ENCODE data around the gene CKAP2L. TPM values are rescaled to one million over a fixed set of nuclear protein-coding genes. Genes with fewer than 3 reads are reported as not detected.

The CKAP2L gene
- total RNA-seq, 3 donors from 2014 or later (not counting 1 experiment from before 2014, with no cell fraction given): 1.2 to 3.4 (median 1.2) TPM

DNA sequence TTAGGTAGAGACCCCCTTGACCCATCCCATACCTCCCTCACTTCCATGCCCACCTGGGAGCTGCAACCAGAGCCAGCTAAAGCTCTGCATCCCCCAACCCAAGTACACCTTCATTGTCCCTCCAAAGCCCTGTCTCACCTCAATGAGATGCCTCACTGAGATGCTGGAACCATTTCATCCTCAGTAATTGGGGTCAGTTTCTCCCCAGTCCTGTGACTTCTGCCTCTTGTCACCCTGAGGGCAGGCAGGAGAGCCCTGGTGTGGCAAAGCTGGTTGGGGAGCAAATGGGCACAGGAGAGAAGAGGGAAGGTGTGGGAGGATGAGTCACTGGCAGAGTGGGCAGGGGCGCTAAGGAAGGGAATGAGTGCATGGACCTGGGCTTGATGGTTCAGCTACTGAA is 71.5 kb downstream of the CKAP2L start:
- peak overlapping the region; percentile 35 for H3K4me3 Mint-ChIP-seq
- WGBS (ENCODE audit: insufficient coverage): 89% methylated on average over 1 of the region's 1 CpG
- no peaks in the 10 kb centered on the region for H3K36me3 Mint-ChIP-seq
- H3K27me3 ChIP-seq (ENCODE audit: control insufficient read depth, insufficient read depth, low read length): no peaks in the 10 kb centered on the region
- intact Hi-C loops (cut with micrococcal nuclease): loop anchor here (5.0 kb wide), 1 partner anchor 46 kb away; the partner anchor contains the start of gene SLC20A1
- H3K9me3 Mint-ChIP-seq: no peaks in the 10 kb centered on the region
- no peaks in the 10 kb centered on the region for H3K27me3 Mint-ChIP-seq (ENCODE audit: low read depth in 2 of 2)
- no peak for ATAC-seq
- H3K27ac ChIP-seq (ENCODE audit: low read length): no peak overlapping the region
- TF ChIP-seq, protein P1, sequence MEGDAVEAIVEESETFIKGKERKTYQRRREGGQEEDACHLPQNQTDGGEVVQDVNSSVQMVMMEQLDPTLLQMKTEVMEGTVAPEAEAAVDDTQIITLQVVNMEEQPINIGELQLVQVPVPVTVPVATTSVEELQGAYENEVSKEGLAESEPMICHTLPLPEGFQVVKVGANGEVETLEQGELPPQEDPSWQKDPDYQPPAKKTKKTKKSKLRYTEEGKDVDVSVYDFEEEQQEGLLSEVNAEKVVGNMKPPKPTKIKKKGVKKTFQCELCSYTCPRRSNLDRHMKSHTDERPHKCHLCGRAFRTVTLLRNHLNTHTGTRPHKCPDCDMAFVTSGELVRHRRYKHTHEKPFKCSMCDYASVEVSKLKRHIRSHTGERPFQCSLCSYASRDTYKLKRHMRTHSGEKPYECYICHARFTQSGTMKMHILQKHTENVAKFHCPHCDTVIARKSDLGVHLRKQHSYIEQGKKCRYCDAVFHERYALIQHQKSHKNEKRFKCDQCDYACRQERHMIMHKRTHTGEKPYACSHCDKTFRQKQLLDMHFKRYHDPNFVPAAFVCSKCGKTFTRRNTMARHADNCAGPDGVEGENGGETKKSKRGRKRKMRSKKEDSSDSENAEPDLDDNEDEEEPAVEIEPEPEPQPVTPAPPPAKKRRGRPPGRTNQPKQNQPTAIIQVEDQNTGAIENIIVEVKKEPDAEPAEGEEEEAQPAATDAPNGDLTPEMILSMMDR (IDR thresholded peaks at IDR 0.05): no peak
- no peak for DNase-seq
- H3K4me1 Mint-ChIP-seq: peaks cover 37% of the 10 kb centered on the region in 2 donors
- H3K9me3 ChIP-seq (ENCODE audit: control insufficient read depth, insufficient read depth, low read length): no peaks in the 10 kb centered on the region
- no peak overlapping the region for H3K4me3 ChIP-seq (ENCODE audit: low read length)
- H3K36me3 ChIP-seq (ENCODE audit: control insufficient read depth, insufficient read depth, low read length): no peaks in the 10 kb centered on the region
- peak overlapping the region; percentile 71 to 89 for H3K27ac Mint-ChIP-seq
- H3K4me1 ChIP-seq (ENCODE audit: control insufficient read depth, insufficient read depth, low read length): peaks cover 27% of the 10 kb centered on the region

DNA sequence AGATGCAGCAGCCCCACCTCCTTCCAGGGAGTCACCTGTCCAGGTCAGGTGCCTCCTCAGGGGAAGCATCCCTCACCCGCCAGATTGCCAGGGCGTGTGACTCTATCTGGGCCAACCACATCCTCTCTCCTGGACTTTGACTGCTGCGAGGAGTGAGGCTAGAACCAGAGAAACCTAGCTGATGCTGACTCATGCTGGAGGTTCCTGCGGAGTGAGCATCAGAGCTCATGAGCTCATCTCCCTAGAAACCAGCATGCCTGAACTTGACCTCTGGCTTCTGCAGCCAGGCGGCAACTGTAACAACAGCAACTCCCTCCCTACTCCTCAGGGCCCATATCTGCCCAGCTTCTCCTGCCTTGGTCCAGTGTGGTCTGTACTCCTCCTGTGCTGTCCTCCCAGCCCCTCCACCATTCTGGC is 71.9 kb downstream of the CKAP2L start:
- H3K27ac Mint-ChIP-seq: peak overlapping the region; percentile 71 to 89
- H3K27ac ChIP-seq (ENCODE audit: low read length): no peak overlapping the region
- no peaks in the 10 kb centered on the region for H3K36me3 ChIP-seq (ENCODE audit: control insufficient read depth, insufficient read depth, low read length)
- DNase-seq: peak; percentile 44 to 66
- no peak overlapping the region for H3K4me3 ChIP-seq (ENCODE audit: low read length)
- H3K4me3 Mint-ChIP-seq: peak overlapping the region; percentile 35
- peaks cover 37% of the 10 kb centered on the region in 2 donors for H3K4me1 Mint-ChIP-seq
- H3K4me1 ChIP-seq (ENCODE audit: control insufficient read depth, insufficient read depth, low read length): peaks cover 27% of the 10 kb centered on the region
- H3K36me3 Mint-ChIP-seq: no peaks in the 10 kb centered on the region
- H3K27me3 ChIP-seq (ENCODE audit: control insufficient read depth, insufficient read depth, low read length): no peaks in the 10 kb centered on the region
- no peaks in the 10 kb centered on the region for H3K9me3 ChIP-seq (ENCODE audit: control insufficient read depth, insufficient read depth, low read length)
- no peaks in the 10 kb centered on the region for H3K27me3 Mint-ChIP-seq (ENCODE audit: low read depth in 2 of 2)
- intact Hi-C loops (cut with micrococcal nuclease): loop anchor here (5.0 kb wide), 1 partner anchor 45 kb away; the partner anchor contains the start of gene SLC20A1
- WGBS (ENCODE audit: insufficient coverage): 4% methylated on average over 5 of the region's 5 CpGs
- TF ChIP-seq, protein P1 (IDR thresholded peaks at IDR 0.05): no peak
- no peaks in the 10 kb centered on the region for H3K9me3 Mint-ChIP-seq
- ATAC-seq: peak; percentile 61 to 87 (median 76)

DNA sequence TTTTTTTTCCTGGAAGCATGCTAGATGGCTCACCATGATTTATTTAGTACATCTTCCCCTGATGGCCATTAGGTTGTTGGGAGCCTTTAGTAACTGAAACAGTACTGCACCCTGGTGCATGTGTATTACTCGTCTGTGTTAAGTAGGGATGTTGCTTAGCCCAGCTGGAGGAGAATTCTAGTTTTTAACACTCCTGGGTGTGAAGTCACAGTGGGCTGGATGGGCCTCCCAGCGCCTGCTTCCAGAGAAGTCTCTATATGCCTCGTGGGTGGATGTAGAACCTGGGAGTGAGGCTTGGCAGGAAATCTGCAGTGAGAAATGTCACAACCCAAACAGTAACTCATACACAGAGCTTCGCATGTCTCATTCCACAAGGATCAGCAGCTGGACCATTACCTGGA is 72.5 kb downstream of the CKAP2L start:
- Mint-ChIP-seq H3K4me1 (peaks cover 37% of the 10 kb centered on the region in 2 donors), H3K27me3 (ENCODE audit: low read depth in 2 of 2) (no peaks in the 10 kb centered on the region), H3K36me3 (no peaks in the 10 kb centered on the region), H3K4me3 (peak overlapping the region; percentile 49), H3K27ac (peak overlapping the region; percentile 71 to 89), H3K9me3 (no peaks in the 10 kb centered on the region)
- no peaks in the 10 kb centered on the region for H3K9me3 ChIP-seq (ENCODE audit: control insufficient read depth, insufficient read depth, low read length)
- H3K27me3 ChIP-seq (ENCODE audit: control insufficient read depth, insufficient read depth, low read length): no peaks in the 10 kb centered on the region
- H3K4me1 ChIP-seq (ENCODE audit: control insufficient read depth, insufficient read depth, low read length): peaks cover 27% of the 10 kb centered on the region
- intact Hi-C loops (cut with micrococcal nuclease): loop anchor here (1.0 to 5.0 kb wide), 4 partner anchors 34 to 92 kb away; partner anchors contain the start of gene SLC20A1
- WGBS (ENCODE audit: insufficient coverage): 60% methylated on average over 3 of the region's 4 CpGs
- H3K4me3 ChIP-seq (ENCODE audit: low read length): no peak overlapping the region
- DNase-seq (no peak), ATAC-seq (no peak)
- H3K27ac ChIP-seq (ENCODE audit: low read length): no peak overlapping the region
- TF ChIP-seq, protein P1 (IDR thresholded peaks at IDR 0.05): no peak
- H3K36me3 ChIP-seq (ENCODE audit: control insufficient read depth, insufficient read depth, low read length): no peaks in the 10 kb centered on the region

Data from natural killer cell (primary cell).